GM12874 (cell line): Measurements from ENCODE around the gene TCF7L1.

Experiments
- CTCF ChIP-seq: IDR thresholded peaks from 2 replicates; pipeline ENCODE4 v1.5.1; 2011; ENCODE audit warnings: low read depth, mild to moderate bottlenecking, control low read depth, low read length, moderate library complexity; ENCODE audit not compliant: insufficient read depth

TCF7L1 gene

GRCh38 chr2:85188852-85189251, 55.7 kb downstream of the TCF7L1 start:
- TF ChIP-seq CTCF = no peak

- TF ChIP-seq CTCF = no peak
These were observed 56.5 kb downstream of the TCF7L1 start for GRCh38 chr2:85189606-85190270.

- no peak for TF ChIP-seq CTCF
These were observed 58.0 kb downstream of the TCF7L1 start for GRCh38 chr2:85191157-85191556.

- TF ChIP-seq CTCF = no peak
These were observed 61.7 kb downstream of the TCF7L1 start for GRCh38 chr2:85194780-85195480.

- no peak for TF ChIP-seq CTCF
These were observed 62.8 kb downstream of the TCF7L1 start for GRCh38 chr2:85195956-85196355.

- no peak for TF ChIP-seq CTCF
These were observed 66.5 kb downstream of the TCF7L1 start for GRCh38 chr2:85199698-85200097.

- no peak for TF ChIP-seq CTCF
These were observed 76.7 kb downstream of the TCF7L1 start for GRCh38 chr2:85209887-85210286.
